Activated CD8-positive, alpha-beta memory T cell treated with anti-CD3 and anti-CD28 coated beads for 1 hour (primary cell): ENCODE measurements around the gene GSTP1.
"Not testable (repeated sequence)": the region's sequence is repeated elsewhere in the genome, so short reads cannot be mapped to it uniquely, and the experiment has no call there.

ENCODE experiments used
- DNase-seq, 2 donors: peaks; one replicate each; pipeline ENCODE4 v3.0.0-alpha.2; 2020; ENCODE audit warnings: low read depth in 1 of 2; ENCODE audit errors: extremely low read depth in 1 of 2

The GSTP1 gene

DNA sequence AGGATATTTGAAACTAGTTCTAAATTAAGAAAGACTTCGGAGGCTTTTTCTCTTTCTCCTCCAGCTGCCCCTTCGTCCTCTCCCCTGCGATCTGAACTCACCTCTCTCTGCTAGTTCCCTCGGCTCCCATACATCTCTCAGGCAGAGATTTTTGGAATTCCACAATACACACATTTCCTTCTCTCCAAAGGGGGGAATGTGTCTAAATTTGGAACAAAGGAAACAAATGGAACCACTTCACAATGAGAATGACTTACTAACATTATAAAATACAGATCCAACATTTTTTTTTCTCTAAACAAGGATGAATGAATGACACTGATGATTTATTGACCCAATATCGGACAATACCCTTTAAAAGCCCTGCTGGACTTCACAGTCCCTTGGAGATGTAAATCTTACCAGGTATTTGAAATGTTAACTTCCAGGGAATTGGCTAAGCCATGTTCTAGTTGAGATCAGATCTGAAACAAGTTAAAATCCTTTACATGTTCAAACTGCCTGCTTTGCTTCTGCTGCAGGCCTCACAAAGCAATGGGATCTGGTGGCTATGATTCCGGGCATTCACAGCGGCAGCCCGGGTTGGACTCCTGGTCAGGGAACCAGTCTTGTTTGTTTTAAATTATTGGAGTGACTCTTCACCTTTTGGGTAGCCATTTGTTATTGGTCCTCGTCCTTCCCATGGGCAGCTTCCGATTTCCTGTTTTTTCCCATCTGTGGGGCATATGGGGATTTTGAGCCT is 20.5 kb upstream of the GSTP1 start:
- no peak for DNase-seq

- not testable (repeated sequence) for DNase-seq
Measured at GRCh38 chr11:67563705-67564114, 19.9 kb upstream of the GSTP1 start.

DNA sequence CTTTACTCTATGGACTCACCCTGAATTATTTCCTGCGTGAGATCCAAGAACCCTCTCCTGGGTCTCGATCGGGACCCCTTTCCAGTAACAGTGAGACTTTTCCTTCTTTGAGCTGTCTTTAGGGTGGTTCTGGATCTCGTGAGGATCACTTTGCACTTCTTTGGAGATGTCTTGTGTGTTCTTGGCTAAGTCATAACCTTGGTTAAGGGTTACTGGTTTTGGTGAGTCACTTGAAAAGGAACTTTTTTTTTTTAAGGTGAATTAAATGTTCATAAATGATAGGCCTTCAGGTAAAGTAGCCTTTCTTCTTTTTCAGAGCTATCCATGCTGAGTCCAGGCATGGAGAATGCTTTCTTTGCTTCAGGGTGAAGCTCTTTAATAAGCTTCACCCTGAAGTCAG is 19.4 kb upstream of the GSTP1 start:
- no peak for DNase-seq

- DNase-seq = no peak
Measured at GRCh38 chr11:67571443-67571842, 12.2 kb upstream of the GSTP1 start.

- DNase-seq = no peak
Measured at GRCh38 chr11:67572305-67572704, 11.3 kb upstream of the GSTP1 start.

GRCh38 chr11:67572747-67573419 is 10.7 kb upstream of the GSTP1 start:
- no peak for DNase-seq

DNA sequence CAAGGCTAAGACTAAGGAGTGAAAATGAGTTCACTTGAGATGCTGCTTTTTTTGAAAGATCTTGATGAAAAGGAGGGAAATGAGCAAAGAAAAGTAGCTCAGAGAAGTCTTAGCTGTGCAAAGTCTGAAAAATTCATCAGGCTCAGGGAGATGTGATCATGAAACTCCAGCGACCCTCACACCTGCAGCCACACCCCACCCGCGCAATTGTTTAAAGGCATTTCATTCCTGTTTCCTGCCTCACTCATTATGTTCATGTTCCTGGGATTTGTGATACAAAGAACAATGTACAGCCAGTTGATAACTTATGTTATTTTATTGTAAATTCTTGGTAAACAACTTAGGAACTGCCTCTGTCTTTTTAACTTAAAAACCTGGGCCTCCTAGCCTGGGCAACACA is 8.7 kb upstream of the GSTP1 start:
- no peak for DNase-seq

DNA sequence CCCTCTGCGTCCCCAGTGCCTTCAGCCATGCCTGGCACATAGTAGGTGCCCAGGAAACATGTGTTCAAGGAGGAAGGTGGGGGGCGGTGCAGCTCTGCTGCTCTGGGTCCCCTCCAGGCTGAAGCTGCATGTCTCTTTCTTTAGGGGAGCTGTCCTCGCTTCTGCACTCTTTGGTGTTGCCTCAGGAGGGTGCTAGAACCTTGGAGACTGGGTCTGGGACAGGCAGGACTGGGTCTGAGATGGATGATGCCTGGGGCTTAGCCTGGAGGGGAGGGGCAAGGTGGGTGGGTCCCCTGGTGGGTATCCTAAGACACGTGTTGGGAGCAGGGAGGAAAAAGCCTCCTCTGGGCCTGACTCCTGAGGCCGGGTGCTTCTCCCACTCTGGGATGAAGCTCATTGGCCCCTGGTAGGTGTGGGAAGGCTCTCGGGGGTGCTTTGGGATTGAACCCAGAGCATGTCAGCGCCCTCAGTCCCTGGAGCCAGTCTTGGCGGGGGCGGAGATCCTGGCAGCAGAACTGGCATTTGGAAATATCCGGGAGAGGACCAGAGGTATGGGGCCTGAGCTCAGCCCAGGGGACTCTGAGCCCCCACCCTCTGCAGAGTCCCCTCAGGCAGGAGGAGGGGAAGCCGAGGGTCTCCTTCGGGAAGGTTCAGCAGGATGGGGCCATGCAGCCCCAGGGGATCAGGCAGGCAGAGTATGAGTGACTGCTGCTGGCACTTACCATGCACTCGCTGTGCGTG is 6.7 kb upstream of the GSTP1 start:
- DNase-seq = no peak

DNA sequence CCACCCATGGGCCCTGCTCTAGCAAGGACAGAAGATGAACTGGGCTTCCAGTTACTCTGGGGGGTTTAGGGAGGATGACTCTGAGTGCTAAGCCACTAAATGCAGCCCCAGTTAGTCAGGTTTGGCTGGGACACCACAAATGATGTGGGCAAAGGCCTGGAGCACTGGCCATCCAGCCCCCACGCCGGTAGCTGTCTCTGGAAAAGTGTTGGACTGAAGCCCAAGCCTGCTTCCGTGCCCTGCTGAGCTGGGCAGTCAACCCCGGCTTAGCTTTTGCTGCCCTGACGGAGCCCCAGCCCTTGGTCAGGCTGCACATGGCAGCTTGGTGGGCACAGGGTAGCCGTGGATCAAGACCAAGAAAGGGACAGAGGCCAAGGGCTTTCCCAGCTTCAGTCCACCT is 5.7 kb upstream of the GSTP1 start:
- no peak for DNase-seq

DNA sequence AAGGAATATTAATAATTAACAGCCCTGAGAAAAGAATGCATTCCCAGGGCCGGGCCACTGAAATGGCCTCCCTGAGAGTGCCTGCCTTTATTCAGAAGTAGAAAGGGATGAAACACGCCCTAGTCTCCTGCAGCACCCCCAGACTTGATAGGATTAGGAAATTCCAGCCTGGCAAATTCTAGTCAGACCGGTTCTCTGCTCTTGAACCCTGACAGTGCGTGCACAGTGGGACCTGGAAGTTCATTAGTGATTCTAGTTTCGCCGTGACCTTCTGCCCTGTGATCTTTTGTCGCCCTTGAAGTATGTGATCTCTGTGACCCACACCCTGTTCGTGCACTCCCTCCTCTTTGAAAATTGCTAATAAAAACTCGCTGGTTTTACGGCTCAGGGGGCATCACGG is 2.1 kb upstream of the GSTP1 start:
- no peak for DNase-seq

DNA sequence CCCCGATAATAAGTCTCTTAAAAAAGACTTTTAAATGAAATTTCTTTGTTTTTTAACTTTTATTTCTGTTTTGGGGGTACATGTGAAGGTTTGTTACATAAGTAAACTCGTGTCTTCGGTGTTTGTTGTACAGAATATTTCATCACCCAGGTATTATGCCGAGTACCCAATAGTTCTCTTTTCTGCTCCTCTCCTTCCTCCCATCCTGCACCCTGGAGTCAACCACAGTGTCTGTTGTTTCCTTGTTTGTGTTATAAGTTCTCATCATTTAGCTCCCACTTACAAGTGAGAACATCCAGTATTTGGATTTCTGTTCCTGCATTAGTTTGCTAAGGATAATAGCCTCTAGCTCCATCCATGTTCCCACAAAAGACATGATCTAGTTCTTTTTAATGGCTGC is 1.6 kb upstream of the GSTP1 start:
- DNase-seq = no peak

DNA sequence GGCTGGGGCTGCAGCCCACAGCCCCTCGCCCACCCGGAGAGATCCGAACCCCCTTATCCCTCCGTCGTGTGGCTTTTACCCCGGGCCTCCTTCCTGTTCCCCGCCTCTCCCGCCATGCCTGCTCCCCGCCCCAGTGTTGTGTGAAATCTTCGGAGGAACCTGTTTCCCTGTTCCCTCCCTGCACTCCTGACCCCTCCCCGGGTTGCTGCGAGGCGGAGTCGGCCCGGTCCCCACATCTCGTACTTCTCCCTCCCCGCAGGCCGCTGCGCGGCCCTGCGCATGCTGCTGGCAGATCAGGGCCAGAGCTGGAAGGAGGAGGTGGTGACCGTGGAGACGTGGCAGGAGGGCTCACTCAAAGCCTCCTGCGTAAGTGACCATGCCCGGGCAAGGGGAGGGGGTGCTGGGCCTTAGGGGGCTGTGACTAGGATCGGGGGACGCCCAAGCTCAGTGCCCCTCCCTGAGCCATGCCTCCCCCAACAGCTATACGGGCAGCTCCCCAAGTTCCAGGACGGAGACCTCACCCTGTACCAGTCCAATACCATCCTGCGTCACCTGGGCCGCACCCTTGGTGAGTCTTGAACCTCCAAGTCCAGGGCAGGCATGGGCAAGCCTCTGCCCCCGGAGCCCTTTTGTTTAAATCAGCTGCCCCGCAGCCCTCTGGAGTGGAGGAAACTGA is 731 bp downstream of the GSTP1 start:
- no peak for DNase-seq

DNA sequence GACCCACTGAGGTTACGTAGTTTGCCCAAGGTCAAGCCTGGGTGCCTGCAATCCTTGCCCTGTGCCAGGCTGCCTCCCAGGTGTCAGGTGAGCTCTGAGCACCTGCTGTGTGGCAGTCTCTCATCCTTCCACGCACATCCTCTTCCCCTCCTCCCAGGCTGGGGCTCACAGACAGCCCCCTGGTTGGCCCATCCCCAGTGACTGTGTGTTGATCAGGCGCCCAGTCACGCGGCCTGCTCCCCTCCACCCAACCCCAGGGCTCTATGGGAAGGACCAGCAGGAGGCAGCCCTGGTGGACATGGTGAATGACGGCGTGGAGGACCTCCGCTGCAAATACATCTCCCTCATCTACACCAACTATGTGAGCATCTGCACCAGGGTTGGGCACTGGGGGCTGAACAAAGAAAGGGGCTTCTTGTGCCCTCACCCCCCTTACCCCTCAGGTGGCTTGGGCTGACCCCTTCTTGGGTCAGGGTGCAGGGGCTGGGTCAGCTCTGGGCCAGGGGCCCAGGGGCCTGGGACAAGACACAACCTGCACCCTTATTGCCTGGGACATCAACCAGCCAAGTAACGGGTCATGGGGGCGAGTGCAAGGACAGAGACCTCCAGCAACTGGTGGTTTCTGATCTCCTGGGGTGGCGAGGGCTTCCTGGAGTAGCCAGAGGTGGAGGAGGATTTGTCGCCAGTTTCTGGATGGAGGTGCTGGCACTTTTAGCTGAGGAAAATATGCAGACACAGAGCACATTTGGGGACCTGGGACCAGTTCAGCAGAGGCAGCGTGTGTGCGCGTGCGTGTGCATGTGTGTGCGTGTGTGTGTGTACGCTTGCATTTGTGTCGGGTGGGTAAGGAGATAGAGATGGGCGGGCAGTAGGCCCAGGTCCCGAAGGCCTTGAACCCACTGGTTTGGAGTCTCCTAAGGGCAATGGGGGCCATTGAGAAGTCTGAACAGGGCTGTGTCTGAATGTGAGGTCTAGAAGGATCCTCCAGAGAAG is 1.6 kb downstream of the GSTP1 start:
- no peak for DNase-seq

DNA sequence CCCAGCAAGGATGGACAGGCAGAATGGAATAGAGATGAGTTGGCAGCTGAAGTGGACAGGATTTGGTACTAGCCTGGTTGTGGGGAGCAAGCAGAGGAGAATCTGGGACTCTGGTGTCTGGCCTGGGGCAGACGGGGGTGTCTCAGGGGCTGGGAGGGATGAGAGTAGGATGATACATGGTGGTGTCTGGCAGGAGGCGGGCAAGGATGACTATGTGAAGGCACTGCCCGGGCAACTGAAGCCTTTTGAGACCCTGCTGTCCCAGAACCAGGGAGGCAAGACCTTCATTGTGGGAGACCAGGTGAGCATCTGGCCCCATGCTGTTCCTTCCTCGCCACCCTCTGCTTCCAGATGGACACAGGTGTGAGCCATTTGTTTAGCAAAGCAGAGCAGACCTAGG is 2.3 kb downstream of the GSTP1 start:
- no peak for DNase-seq

DNA sequence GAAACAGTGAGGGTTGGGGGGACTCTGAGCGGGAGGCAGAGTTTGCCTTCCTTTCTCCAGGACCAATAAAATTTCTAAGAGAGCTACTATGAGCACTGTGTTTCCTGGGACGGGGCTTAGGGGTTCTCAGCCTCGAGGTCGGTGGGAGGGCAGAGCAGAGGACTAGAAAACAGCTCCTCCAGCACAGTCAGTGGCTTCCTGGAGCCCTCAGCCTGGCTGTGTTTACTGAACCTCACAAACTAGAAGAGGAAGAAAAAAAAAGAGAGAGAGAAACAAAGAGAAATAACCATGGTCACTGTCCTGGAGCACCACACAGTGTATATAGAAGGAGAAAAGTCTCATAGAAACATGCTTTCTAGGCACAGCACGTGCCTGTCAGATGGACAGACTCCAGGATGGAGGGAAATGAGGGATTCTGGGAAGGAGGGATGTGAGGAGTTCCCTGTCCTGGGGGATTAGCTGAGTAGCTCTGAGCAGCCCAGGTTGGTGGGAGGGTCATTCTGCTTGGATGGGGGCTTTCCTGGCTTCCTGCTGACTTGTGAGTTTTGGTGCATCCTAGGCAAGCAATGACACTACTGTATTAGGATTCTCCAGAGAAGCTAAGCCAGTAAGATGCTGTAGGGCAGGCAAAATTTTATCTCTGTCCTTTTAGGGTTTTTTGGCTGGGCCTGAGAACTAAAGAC is 3.1 kb downstream of the GSTP1 start:
- DNase-seq = no peak

GRCh38 chr11:67588136-67588503 is 4.5 kb downstream of the GSTP1 start:
- DNase-seq = no peak

DNA sequence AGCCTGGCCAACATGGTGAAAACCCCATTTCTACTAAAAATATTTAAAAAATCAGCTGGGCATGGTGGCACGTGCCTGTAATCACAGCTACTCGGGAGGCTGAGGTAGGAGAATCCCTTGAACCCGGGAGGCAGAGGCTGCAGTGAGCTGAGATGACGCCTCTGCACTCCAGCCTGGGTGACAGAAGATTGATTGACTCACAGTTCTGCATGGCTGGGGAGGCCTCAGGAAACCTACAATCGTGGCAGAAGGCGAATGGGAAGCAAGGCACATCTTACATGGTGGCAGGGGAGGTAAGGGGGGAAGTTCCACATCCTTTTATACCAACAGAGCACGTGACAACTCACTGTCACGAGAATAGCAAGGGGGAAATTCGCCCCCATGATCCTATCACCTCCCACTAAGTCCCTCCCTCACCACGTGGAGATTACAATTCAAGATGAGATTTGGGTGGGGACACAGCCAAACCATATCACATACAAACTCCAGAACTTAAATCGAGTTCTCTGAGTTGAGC is 5.3 kb downstream of the GSTP1 start:
- DNase-seq = not testable (repeated sequence)

DNA sequence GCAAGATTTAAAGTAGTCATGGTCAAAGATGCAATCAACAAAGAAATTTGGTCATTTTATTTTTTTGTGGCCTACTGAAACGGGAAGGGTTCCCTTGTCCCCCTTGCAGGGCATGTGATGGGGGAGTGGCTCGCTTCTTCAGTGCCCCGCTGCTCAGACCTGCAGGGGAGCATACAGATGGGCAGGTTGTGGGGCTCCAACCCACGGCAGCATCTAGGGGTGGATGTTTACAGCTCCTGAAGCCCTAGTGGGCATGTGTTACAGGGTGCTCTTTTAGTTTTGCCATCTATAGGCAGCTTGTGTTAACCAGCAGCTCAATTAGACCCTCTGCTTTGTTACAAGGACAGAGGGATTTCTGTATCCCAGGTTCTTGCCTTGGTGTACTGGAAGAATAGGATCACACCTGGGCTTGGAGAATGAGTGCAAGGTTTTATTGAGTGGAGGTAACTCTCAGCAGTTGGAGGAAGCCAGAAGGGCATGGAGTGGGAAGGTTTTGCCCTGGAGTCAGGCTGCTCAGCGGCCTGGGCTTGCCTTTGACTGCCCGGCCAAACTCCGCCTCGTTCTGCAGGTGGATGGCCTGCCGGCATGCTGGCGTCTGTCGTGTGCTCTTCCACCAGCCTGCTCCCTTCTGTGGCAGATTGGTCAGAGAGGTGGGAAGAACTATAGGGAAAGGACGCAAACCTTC is 9.4 kb downstream of the GSTP1 start:
- DNase-seq = no peak

- DNase-seq = no peak
Measured at GRCh38 chr11:67593565-67593905, 9.9 kb downstream of the GSTP1 start.
